GM12878 (cell line): Measurements from ENCODE around the gene CSAD. TPM values are rescaled to one million over a fixed set of nuclear protein-coding genes. Genes with fewer than 3 reads are reported as not detected.
A peak's percentile ranks its signal among the peaks of the same experiment; 100 is the strongest.

ENCODE experiments used
- ATAC-seq: fragments of 200-7000 bp; cut with Tn5 transposase; 3 replicates; pipeline ENCODE4 v1.9.1; 2020; ENCODE audit warnings: mild to moderate bottlenecking, moderate library complexity
- BruUV-seq: library from RNA; stranded (reverse); fragments of 400-500 nt; replicated peaks from 2 replicates; lab custom pipeline; 2021; lab: Mats Ljungman, UMichigan
- CTCF ChIA-PET: fragments of 300-600 bp; sonication (Branson Sonifier 250); formaldehyde crosslinking; extraction: SDS; loops from one replicate; lab custom pipeline; 2021; ENCODE audit warnings: inconsistent platforms; lab: Yijun Ruan, JAX
- POLR2A ChIA-PET: fragments of 350-600 bp; formaldehyde crosslinking; extraction: SDS; loops from one replicate; lab custom pipeline; 2021; ENCODE audit warnings: inconsistent platforms; lab: Charles Lee
- RAD21 ChIA-PET: fragments of 300-600 bp; sonication (Branson Sonifier 250); formaldehyde crosslinking; loops from one replicate; lab custom pipeline; 2023; ENCODE audit warnings: antibody characterized with exemption; ENCODE audit not compliant: unreplicated experiment; lab: Charles Lee
- SMC1A ChIA-PET: fragments of 300-600 bp; sonication (Branson Sonifier 250); formaldehyde crosslinking; loops from one replicate; lab custom pipeline; 2023; ENCODE audit not compliant: unreplicated experiment, uncharacterized antibody; lab: Charles Lee
- DNase-seq: peaks from one replicate; pipeline ENCODE4 v3.0.0-alpha.2; 2011; ENCODE audit warnings: low read depth, low spot score
- FAIRE-seq: peaks from 3 replicates; lab custom pipeline; 2011; peaks lifted over from hg19 to GRCh38; lab: Jason Lieb, UNC
- H2AFZ ChIP-seq: 2 replicates; pipeline ENCODE4 v1.6.0; 2011; ENCODE audit warnings: low read depth, low read length, control low read depth; ENCODE audit not compliant: control insufficient read depth
- H3K27ac ChIP-seq: 2 replicates; pipeline ENCODE4 v1.5.1; 2011; ENCODE audit warnings: control low read depth; ENCODE audit not compliant: control insufficient read depth, insufficient read depth
- H3K27me3 ChIP-seq, 2 experiments: replicated peaks in 1 of 2; 2 replicates each; pipeline versions ENCODE4 v1.6.0 to v1.6.1; 2011; ENCODE audit warnings: low read length in 1 of 2; ENCODE audit not compliant: control insufficient read depth in 2 of 2, insufficient read depth in 2 of 2
- H3K36me3 ChIP-seq, 2 experiments: 2 replicates each; pipeline ENCODE4 v1.5.1; 2011; ENCODE audit warnings: low read length in 1 of 2; ENCODE audit not compliant: control insufficient read depth in 2 of 2, insufficient read depth in 2 of 2
- H3K4me1 ChIP-seq: 2 replicates; pipeline ENCODE4 v1.6.1; 2011; ENCODE audit warnings: mild to moderate bottlenecking, low read length, moderate library complexity, mixed read lengths; ENCODE audit not compliant: control insufficient read depth, insufficient read depth
- H3K4me2 ChIP-seq: 2 replicates; pipeline ENCODE4 v1.6.0; 2011; ENCODE audit warnings: control low read depth; ENCODE audit not compliant: control insufficient read depth, insufficient read depth
- H3K4me3 ChIP-seq: fragments of 200-600 bp; sonication (generic); 2 replicates; pipeline ENCODE4 v1.5.1; 2016
- H3K79me2 ChIP-seq: 2 replicates; pipeline ENCODE4 v1.6.0; 2011; ENCODE audit warnings: low read length; ENCODE audit not compliant: control insufficient read depth, insufficient read depth
- H3K9ac ChIP-seq: 2 replicates; pipeline ENCODE4 v1.8.0; 2011; ENCODE audit warnings: low read length, control low read depth, mixed read lengths; ENCODE audit not compliant: control insufficient read depth, insufficient read depth
- H3K9me3 ChIP-seq: replicated peaks from 3 replicates; pipeline ENCODE4 v1.5.1; 2011; ENCODE audit warnings: mild to moderate bottlenecking, low read length; ENCODE audit not compliant: control insufficient read depth, insufficient read depth
- H4K20me1 ChIP-seq: 2 replicates; pipeline ENCODE4 v1.6.0; 2011; ENCODE audit not compliant: control insufficient read depth, insufficient read depth
- BHLHE40 ChIP-seq, 2 experiments: fragments of 450-650 bp in 1 of 2; IDR thresholded peaks; 2 replicates each; pipeline ENCODE4 v1.6.1; 2011 to 2017; ENCODE audit warnings: low read depth in 2 of 2, borderline replicate concordance in 1 of 2, improper control_type of control experiment in 1 of 2, low read length in 1 of 2, mild to moderate bottlenecking in 1 of 2
- EGR1 ChIP-seq, 2 experiments: IDR thresholded peaks; 1 replicate in 1 of 2; 2 replicates in 1 of 2; pipeline ENCODE4 v1.6.1; 2011 to 2012; ENCODE audit warnings: low read depth in 2 of 2, low read length in 2 of 2, borderline replicate concordance in 1 of 2, mild to moderate bottlenecking in 1 of 2, moderate library complexity in 1 of 2
- SRF ChIP-seq, 2 experiments: IDR thresholded peaks; 2 replicates each; pipeline ENCODE4 v1.6.1; 2011; ENCODE audit warnings: low read depth in 2 of 2, low read length in 2 of 2, mild to moderate bottlenecking in 1 of 2, moderate library complexity in 1 of 2
- TAF1 ChIP-seq: IDR thresholded peaks from 2 replicates; pipeline ENCODE4 v1.6.1; 2011; ENCODE audit warnings: mild to moderate bottlenecking, low read depth, low read length, borderline replicate concordance
- ZNF24 ChIP-seq: fragments of 450-650 bp; IDR thresholded peaks from 2 replicates; pipeline ENCODE4 v1.6.1; 2017; ENCODE audit warnings: antibody characterized with exemption, mild to moderate bottlenecking
- WGBS: methylation state at CpG from one replicate; pipeline ENCODE4 v1.1.6; 2016; ENCODE audit warnings: low lambda C conversion rate; ENCODE audit not compliant: insufficient replicate concordance, insufficient coverage; ENCODE audit errors: missing lambda C conversion rate; 5-methylcytosine and 5-hydroxymethylcytosine counted together
- in situ Hi-C: fragments of 300-500 bp; cut with MboI; formaldehyde crosslinking; loops from 9 replicates; pipeline ENCODE4 v1.14.3; 2018; ENCODE audit warnings: mixed read lengths
- intact Hi-C: fragments of 100-400 bp; cut with micrococcal nuclease; formaldehyde crosslinking; loops from one replicate; pipeline ENCODE4 v1.14.2; 2022; ENCODE audit not compliant: unreplicated experiment
- polyA plus RNA-seq, 11 experiments: library from polyadenylated mRNA; depleted of rRNA in 4 of 11; unstranded in 6 of 11; stranded (reverse) in 5 of 11; fragments of >200 nt; fragmentation: Nextera tagmentation in 4 of 11; fragmentation: Illumina TruSeq in 1 of 11; extraction: Ambion mirVana in 4 of 11; extraction: Trizol in 1 of 11; gene quantifications; 1 replicate in 1 of 11; 2 replicates in 10 of 11; pipeline versions ENCODE4 v1.2.1 to v1.2.3, GENCODE V29; 2011 to 2016; ENCODE audit warnings: inconsistent platforms in 2 of 11, missing spikeins in 2 of 11, low read depth in 1 of 11
- total RNA-seq, 4 experiments: library from RNA; depleted of rRNA in 3 of 4; stranded (reverse); fragments of >200 nt in 3 of 4; fragmentation: Illumina TruSeq in 1 of 4; extraction: Trizol in 1 of 4; gene quantifications; 2 replicates each; pipeline versions ENCODE4 v1.2.1 to v1.2.3, GENCODE V29; 2013 to 2021
- TF ChIP-seq, protein P1 (sequence below): IDR thresholded peaks from 2 replicates; pipeline ENCODE4 v1.6.1; 2011; ENCODE audit warnings: low read depth, mild to moderate bottlenecking, low read length, moderate library complexity, borderline replicate concordance; ENCODE audit errors: extremely low read depth
- TF ChIP-seq, protein P2 (sequence below): fragments of 450-650 bp; conservative IDR thresholded peaks from 2 replicates; pipeline ENCODE4 v1.6.1; 2017; ENCODE audit warnings: mild to moderate bottlenecking, moderate library complexity

Gene CSAD
- total and polyA plus RNA-seq, 10 of the 15 experiments (the other 5 are each of a cell fraction or from before 2014, with no cell fraction given): 1.1 to 20.4 (median 6.2) TPM

- no peak overlapping the region for H2AFZ ChIP-seq
- intact Hi-C loops (no loop called here), in situ Hi-C loops (no loop called here)
- no peaks in the 10 kb centered on the region for H3K9me3 ChIP-seq
- FAIRE-seq: no peak
- POLR2A ChIA-PET: no interaction called here
- no peak for DNase-seq
- WGBS: 13% methylated on average over 1 of the region's 1 CpG
- no peaks in the 10 kb centered on the region for H3K79me2 ChIP-seq
- no peak for TF ChIP-seq TAF1
- no peak for ATAC-seq
- no peaks in the 10 kb centered on the region for H3K4me1 ChIP-seq
- H3K9ac ChIP-seq: no peak overlapping the region
- BruUV-seq: no TSS peak
- RAD21 ChIA-PET: no interaction called here
- CTCF ChIA-PET: interaction anchor here (1.6 kb wide), 1 partner anchor 32 kb away, joined by 3 read pairs; no protein-coding TSS in a partner anchor
- SMC1A ChIA-PET: interaction anchor here (1.0 to 1.6 kb wide), 2 partner anchors 10 to 25 kb away, joined by 3 read pairs; no protein-coding TSS in a partner anchor
- no peak overlapping the region for H3K4me3 ChIP-seq
- no peaks in the 10 kb centered on the region for H4K20me1 ChIP-seq
- H3K4me2 ChIP-seq: no peak overlapping the region
- H3K36me3 ChIP-seq: no peaks in the 10 kb centered on the region
- no peaks in the 10 kb centered on the region; a peak in 1 of 4 replicates for H3K27me3 ChIP-seq
- no peak overlapping the region for H3K27ac ChIP-seq
Measured at GRCh38 chr12:53127169-53127568, 53.6 kb downstream of the CSAD start.

DNA sequence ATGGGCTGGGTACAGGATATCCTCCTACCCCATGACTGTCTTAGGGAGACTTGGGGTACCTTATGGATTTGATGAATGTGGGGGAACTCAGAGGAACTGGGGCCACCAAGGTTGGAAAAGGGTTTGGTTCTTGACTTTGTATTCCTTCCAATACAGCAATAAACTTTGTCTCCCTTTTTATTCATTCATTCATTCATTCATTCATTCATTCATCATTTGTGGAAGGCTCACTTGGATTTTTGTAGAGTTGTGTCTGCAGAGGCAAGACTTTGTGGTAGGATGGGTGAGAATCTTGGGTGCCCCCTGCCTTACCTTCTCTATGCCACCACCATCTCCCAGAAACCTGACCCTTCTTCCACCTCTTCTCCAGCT is 56.4 kb downstream of the CSAD start:
- Histone ChIP-seq H3K27me3 (no peaks in the 10 kb centered on the region; a peak in 1 of 4 replicates), H3K4me3 (no peak overlapping the region), H4K20me1 (no peaks in the 10 kb centered on the region), H3K9ac (no peak overlapping the region), H3K4me1 (no peaks in the 10 kb centered on the region), H3K4me2 (no peak overlapping the region), H3K79me2 (no peaks in the 10 kb centered on the region), H2AFZ (no peak overlapping the region), H3K36me3 (no peaks in the 10 kb centered on the region), H3K9me3 (no peaks in the 10 kb centered on the region), H3K27ac (no peak overlapping the region)
- intact Hi-C loops: no loop called here
- FAIRE-seq: no peak
- ChIA-PET CTCF (no interaction called here), POLR2A (no interaction called here), RAD21 (interaction anchor here (0.7 kb wide), 1 partner anchor 33 kb away, joined by 3 read pairs; no protein-coding TSS in a partner anchor), SMC1A (interaction anchor here (0.6 kb wide), 1 partner anchor 239 kb away, joined by 3 read pairs; no protein-coding TSS in a partner anchor)
- in situ Hi-C loops: no loop called here
- no peak for DNase-seq
- no peak for TF ChIP-seq BHLHE40 (IDR thresholded peaks at IDR 0.05; ENCODE audit: borderline replicate concordance in 1 of 2, low read depth in 2 of 2, low read length in 1 of 2)
- TF ChIP-seq SRF (IDR thresholded peaks at IDR 0.05; ENCODE audit: low read depth in 2 of 2, low read length in 2 of 2): no peak
- TF ChIP-seq, protein P1, sequence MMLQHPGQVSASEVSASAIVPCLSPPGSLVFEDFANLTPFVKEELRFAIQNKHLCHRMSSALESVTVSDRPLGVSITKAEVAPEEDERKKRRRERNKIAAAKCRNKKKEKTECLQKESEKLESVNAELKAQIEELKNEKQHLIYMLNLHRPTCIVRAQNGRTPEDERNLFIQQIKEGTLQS: no peak
- TF ChIP-seq EGR1 (IDR thresholded peaks at IDR 0.05; ENCODE audit: borderline replicate concordance in 1 of 2, low read depth in 2 of 2, low read length in 2 of 2): no peak
- TF ChIP-seq, protein P2, sequence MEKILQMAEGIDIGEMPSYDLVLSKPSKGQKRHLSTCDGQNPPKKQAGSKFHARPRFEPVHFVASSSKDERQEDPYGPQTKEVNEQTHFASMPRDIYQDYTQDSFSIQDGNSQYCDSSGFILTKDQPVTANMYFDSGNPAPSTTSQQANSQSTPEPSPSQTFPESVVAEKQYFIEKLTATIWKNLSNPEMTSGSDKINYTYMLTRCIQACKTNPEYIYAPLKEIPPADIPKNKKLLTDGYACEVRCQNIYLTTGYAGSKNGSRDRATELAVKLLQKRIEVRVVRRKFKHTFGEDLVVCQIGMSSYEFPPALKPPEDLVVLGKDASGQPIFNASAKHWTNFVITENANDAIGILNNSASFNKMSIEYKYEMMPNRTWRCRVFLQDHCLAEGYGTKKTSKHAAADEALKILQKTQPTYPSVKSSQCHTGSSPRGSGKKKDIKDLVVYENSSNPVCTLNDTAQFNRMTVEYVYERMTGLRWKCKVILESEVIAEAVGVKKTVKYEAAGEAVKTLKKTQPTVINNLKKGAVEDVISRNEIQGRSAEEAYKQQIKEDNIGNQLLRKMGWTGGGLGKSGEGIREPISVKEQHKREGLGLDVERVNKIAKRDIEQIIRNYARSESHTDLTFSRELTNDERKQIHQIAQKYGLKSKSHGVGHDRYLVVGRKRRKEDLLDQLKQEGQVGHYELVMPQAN: no peak
- TF ChIP-seq ZNF24: peak; percentile 76; the same call in 1 of the 2 replicates
- ATAC-seq: no peak
- BruUV-seq: no TSS peak
